ENCODE results near the gene FAM32A. TPM values are rescaled to one million over a fixed set of nuclear protein-coding genes. Genes with fewer than 3 reads are reported as not detected.

Gene FAM32A
- total RNA-seq, 1 experiment from 2014 or later = 113 TPM

- Histone ChIP-seq H3K4me1 (no peaks in the 10 kb centered on the region), H3K36me3 (ENCODE audit: control insufficient read depth, insufficient read depth, low read length) (peaks cover 1% of the 10 kb centered on the region; the same call in 1 of the 2 replicates), H3K9me3 (no peaks in the 10 kb centered on the region), H3K27me3 (replicated peaks; ENCODE audit: control insufficient read depth, insufficient read depth, low read length) (no peaks in the 10 kb centered on the region), H3K4me3 (ENCODE audit: low read depth, low read length) (no peak overlapping the region)
- H3K36me3 Mint-ChIP-seq (ENCODE audit: insufficient read depth, unreplicated experiment) = peaks cover 54% of the 10 kb centered on the region
- H3K4me3 Mint-ChIP-seq (ENCODE audit: unreplicated experiment) = no peak overlapping the region
- no TSS peak for BruUV-seq (replicated peaks)
- intact Hi-C loops (cut with micrococcal nuclease; ENCODE audit: unreplicated experiment) = no loop called here
- ChIA-PET CTCF (no interaction called here), POLR2A (no interaction called here)
- H3K27me3 Mint-ChIP-seq (ENCODE audit: insufficient read depth, unreplicated experiment) = no peaks in the 10 kb centered on the region
- H3K9me3 Mint-ChIP-seq (ENCODE audit: unreplicated experiment) = no peaks in the 10 kb centered on the region
- H3K4me1 Mint-ChIP-seq (ENCODE audit: low read depth, unreplicated experiment) = no peaks in the 10 kb centered on the region
- no peak for DNase-seq
- TF ChIP-seq CTCF (IDR thresholded peaks at IDR 0.05; ENCODE audit: insufficient read depth in 1 of 2, low read depth in 1 of 2, low read length in 1 of 2, severe bottlenecking in 1 of 2, unreplicated experiment in 1 of 2) = no peak
- H3K27ac Mint-ChIP-seq (ENCODE audit: unreplicated experiment) = no peak overlapping the region
Measured at GRCh38 chr19:16213076-16213475, 27.9 kb downstream of the FAM32A start.

GRCh38 chr19:16216744-16217670 is 31.8 kb downstream of the FAM32A start:
- Histone ChIP-seq H3K4me1 (no peaks in the 10 kb centered on the region), H3K36me3 (ENCODE audit: control insufficient read depth, insufficient read depth, low read length) (no peaks in the 10 kb centered on the region), H3K27me3 (replicated peaks; ENCODE audit: control insufficient read depth, insufficient read depth, low read length) (no peaks in the 10 kb centered on the region), H3K9me3 (peaks cover 25% of the 10 kb centered on the region), H3K4me3 (ENCODE audit: low read depth, low read length) (no peak overlapping the region)
- H3K9me3 Mint-ChIP-seq (ENCODE audit: unreplicated experiment) = no peaks in the 10 kb centered on the region
- no peak for TF ChIP-seq CTCF (IDR thresholded peaks at IDR 0.05; ENCODE audit: insufficient read depth in 1 of 2, low read depth in 1 of 2, low read length in 1 of 2, severe bottlenecking in 1 of 2, unreplicated experiment in 1 of 2)
- intact Hi-C loops (cut with micrococcal nuclease; ENCODE audit: unreplicated experiment) = no loop called here
- no peak overlapping the region for H3K27ac Mint-ChIP-seq (ENCODE audit: unreplicated experiment)
- POLR2A ChIA-PET = no interaction called here
- BruUV-seq (replicated peaks) = no TSS peak
- CTCF ChIA-PET = no interaction called here
- H3K36me3 Mint-ChIP-seq (ENCODE audit: insufficient read depth, unreplicated experiment) = peaks cover 65% of the 10 kb centered on the region
- no peaks in the 10 kb centered on the region for H3K27me3 Mint-ChIP-seq (ENCODE audit: insufficient read depth, unreplicated experiment)
- no peaks in the 10 kb centered on the region for H3K4me1 Mint-ChIP-seq (ENCODE audit: low read depth, unreplicated experiment)
- no peak overlapping the region for H3K4me3 Mint-ChIP-seq (ENCODE audit: unreplicated experiment)
- no peak for DNase-seq

- no peak for DNase-seq
- H3K9me3 ChIP-seq = peaks cover 25% of the 10 kb centered on the region
- ChIA-PET POLR2A (no interaction called here), CTCF (no interaction called here)
- BruUV-seq (replicated peaks) = no TSS peak
- H3K4me3 ChIP-seq (ENCODE audit: low read depth, low read length) = no peak overlapping the region
- H3K27me3 Mint-ChIP-seq (ENCODE audit: insufficient read depth, unreplicated experiment) = no peaks in the 10 kb centered on the region
- H3K4me3 Mint-ChIP-seq (ENCODE audit: unreplicated experiment) = no peak overlapping the region
- no peaks in the 10 kb centered on the region for H3K27me3 ChIP-seq (replicated peaks; ENCODE audit: control insufficient read depth, insufficient read depth, low read length)
- peaks cover 66% of the 10 kb centered on the region for H3K36me3 Mint-ChIP-seq (ENCODE audit: insufficient read depth, unreplicated experiment)
- H3K4me1 ChIP-seq = no peaks in the 10 kb centered on the region
- H3K36me3 ChIP-seq (ENCODE audit: control insufficient read depth, insufficient read depth, low read length) = no peaks in the 10 kb centered on the region
- no peaks in the 10 kb centered on the region for H3K4me1 Mint-ChIP-seq (ENCODE audit: low read depth, unreplicated experiment)
- H3K9me3 Mint-ChIP-seq (ENCODE audit: unreplicated experiment) = no peaks in the 10 kb centered on the region
- H3K27ac Mint-ChIP-seq (ENCODE audit: unreplicated experiment) = no peak overlapping the region
- no peak for TF ChIP-seq CTCF (IDR thresholded peaks at IDR 0.05; ENCODE audit: insufficient read depth in 1 of 2, low read depth in 1 of 2, low read length in 1 of 2, severe bottlenecking in 1 of 2, unreplicated experiment in 1 of 2)
- intact Hi-C loops (cut with micrococcal nuclease; ENCODE audit: unreplicated experiment) = no loop called here
Measured at GRCh38 chr19:16217716-16218451, 32.7 kb downstream of the FAM32A start.

Measured in Caco-2 (cell line).